GM20000 (cell line): ENCODE results near the gene ESPN.

Experiments
- DNase-seq: peaks from one replicate; pipeline ENCODE4 v3.0.0; 2012; ENCODE audit warnings: low spot score
- CTCF ChIP-seq: IDR thresholded peaks from 2 replicates; pipeline ENCODE4 v1.5.1; 2012; ENCODE audit warnings: mild to moderate bottlenecking, control low read depth; ENCODE audit errors: extremely low read depth, missing control alignments

Gene ESPN

GRCh38 chr1:6486433-6487011 lies 61.9 kb downstream of the ESPN start:
- peak; percentile 83 for TF ChIP-seq CTCF
- DNase-seq, result peak; percentile 91

DNA sequence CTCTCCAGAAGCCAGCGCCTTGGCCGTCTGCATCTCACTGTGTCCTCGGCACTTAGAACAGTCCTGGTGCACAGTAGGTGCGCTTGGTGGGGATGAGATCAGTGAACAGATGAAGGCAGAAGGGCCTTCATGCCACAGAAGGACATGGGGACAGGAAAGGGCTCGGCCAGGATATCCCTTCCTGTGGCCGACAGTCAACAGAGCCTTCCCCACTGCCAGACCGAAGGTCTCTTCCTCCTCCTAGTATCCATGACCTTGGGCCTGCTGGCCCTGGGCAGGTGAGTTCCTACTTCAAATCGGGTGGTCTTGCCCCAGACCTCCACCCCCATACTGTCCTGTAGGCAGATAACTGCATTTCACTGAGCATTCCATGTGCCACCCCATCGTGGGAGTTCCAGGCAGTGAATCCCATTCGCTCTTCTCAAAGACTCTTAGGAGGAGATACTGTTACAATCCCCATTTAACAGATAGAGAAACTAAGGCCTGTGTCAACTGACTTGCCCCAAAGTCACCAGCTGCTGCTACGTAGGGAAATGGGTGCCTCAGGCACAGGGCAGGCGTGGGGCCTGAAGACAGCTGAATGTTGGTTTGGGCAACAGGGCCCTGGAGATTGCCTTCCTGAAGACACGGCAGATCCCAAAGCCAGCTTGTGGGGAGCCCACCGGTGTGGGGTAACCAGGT lies 63.4 kb downstream of the ESPN start:
- TF ChIP-seq CTCF, result no peak
- DNase-seq, result no peak

GRCh38 chr1:6488602-6489382 lies 64.2 kb downstream of the ESPN start:
- TF ChIP-seq CTCF, result no peak
- DNase-seq, result no peak

DNA sequence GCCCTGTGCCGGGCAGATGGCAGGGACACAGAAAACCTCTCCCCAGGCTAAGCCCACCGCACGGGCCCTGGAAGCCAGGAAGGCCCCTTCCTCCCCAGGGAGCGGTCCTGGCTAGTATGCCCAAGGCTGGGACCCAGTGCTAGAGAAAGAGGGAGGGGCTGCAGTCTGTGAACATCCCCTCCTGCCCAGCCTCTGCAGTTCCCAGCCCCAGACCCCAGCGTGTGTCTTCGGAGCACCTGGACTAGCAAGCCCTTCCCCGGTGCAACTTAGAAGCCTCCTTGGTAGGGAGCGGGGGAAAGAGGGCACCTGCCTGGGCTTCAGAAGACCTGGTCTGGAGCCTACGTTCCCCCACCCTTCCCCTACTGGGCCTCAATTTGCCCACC lies 64.8 kb downstream of the ESPN start:
- DNase-seq, result no peak
- TF ChIP-seq CTCF, result no peak

- peak; percentile 94 for TF ChIP-seq CTCF
- DNase-seq, result peak; percentile 95
These were observed 65.2 kb downstream of the ESPN start for GRCh38 chr1:6489799-6490180.

- DNase-seq, result peak; percentile 80
- TF ChIP-seq CTCF, result no peak
These were observed 65.9 kb downstream of the ESPN start for GRCh38 chr1:6490181-6491080.
